ENCODE measurements around the gene MTFR1L. TPM values are rescaled to one million over a fixed set of nuclear protein-coding genes. Genes with fewer than 3 reads are reported as not detected.

Gene MTFR1L
- polyA plus RNA-seq, 2 of the 4 experiments (the other 2 are of a cell fraction) = 26.1 TPM

- TF ChIP-seq MAX (IDR thresholded peaks at IDR 0.05) (no peak), RCOR1 (IDR thresholded peaks at IDR 0.05; ENCODE audit: low read depth, low read length) (no peak), SREBF2 (IDR thresholded peaks at IDR 0.05) (no peak), CBX8 (IDR thresholded peaks at IDR 0.05) (no peak), PHF8 (IDR thresholded peaks at IDR 0.05; ENCODE audit: borderline replicate concordance, low read depth) (no peak), KDM5A (IDR thresholded peaks at IDR 0.05) (no peak), GATA3 (IDR thresholded peaks at IDR 0.05; ENCODE audit: borderline replicate concordance) (no peak), ZC3H11A (IDR thresholded peaks at IDR 0.05) (no peak), CTCF (IDR thresholded peaks at IDR 0.05) (no peak), JUN (IDR thresholded peaks at IDR 0.05) (no peak), EP300 (IDR thresholded peaks at IDR 0.05) (no peak), RFX5 (IDR thresholded peaks at IDR 0.05) (no peak), KDM1A (IDR thresholded peaks at IDR 0.05; ENCODE audit: low read depth) (no peak), HOXB13 (CRISPR knock-in tag; IDR thresholded peaks at IDR 0.05; ENCODE audit: low read depth) (no peak), EHMT2 (IDR thresholded peaks at IDR 0.05; ENCODE audit: low read depth) (no peak)
- ATAC-seq (no peak), DNase-seq (ENCODE audit: low read depth in 1 of 2, low spot score in 1 of 2) (no peak), FAIRE-seq (no peak)
- Histone ChIP-seq H3K4me2 (no peak overlapping the region), H3K4me3 (no peak overlapping the region), H3K4me1 (no peaks in the 10 kb centered on the region), H3K9me3 (no peaks in the 10 kb centered on the region), H3K27ac (no peak overlapping the region)
- POLR2A ChIA-PET = no interaction called here
- WGBS (ENCODE audit: missing lambda C conversion rate) = 91% methylated on average over 5 of the region's 5 CpGs
- CTCF ChIA-PET = interaction anchor here (1.2 to 1.8 kb wide), 4 partner anchors 9 to 64 kb away, joined by 3 to 5 read pairs (median 4); partner anchors contain the start of gene PAQR7
These were observed 11.9 kb downstream of the MTFR1L start for GRCh38 chr1:25831569-25832196.

GRCh38 chr1:25832336-25833037, 12.7 kb downstream of the MTFR1L start:
- FAIRE-seq (no peak), DNase-seq (ENCODE audit: low read depth in 1 of 2, low spot score in 1 of 2) (no peak), ATAC-seq (no peak)
- 90% methylated on average over 6 of the region's 6 CpGs for WGBS (ENCODE audit: missing lambda C conversion rate)
- ChIA-PET CTCF (interaction anchor here (1.4 to 1.8 kb wide), 2 partner anchors 16 to 63 kb away, joined by 3 to 4 read pairs; no protein-coding TSS in a partner anchor), POLR2A (no interaction called here)
- Histone ChIP-seq H3K9me3 (no peaks in the 10 kb centered on the region), H3K4me1 (no peaks in the 10 kb centered on the region), H3K27ac (no peak overlapping the region), H3K4me2 (no peak overlapping the region), H3K4me3 (no peak overlapping the region)
- no peak for TF ChIP-seq HES2 (IDR thresholded peaks at IDR 0.05)
- TF ChIP-seq MAZ (IDR thresholded peaks at IDR 0.05; ENCODE audit: borderline replicate concordance, low read depth, low read length) = no peak
- no peak for TF ChIP-seq EHMT2 (IDR thresholded peaks at IDR 0.05; ENCODE audit: low read depth)
- TF ChIP-seq CEBPB (IDR thresholded peaks at IDR 0.05) = no peak
- no peak for TF ChIP-seq RNF2 (IDR thresholded peaks at IDR 0.05; ENCODE audit: borderline replicate concordance, low read depth)
- no peak for TF ChIP-seq FOXS1 (CRISPR knock-in tag; IDR thresholded peaks at IDR 0.05)
- no peak for TF ChIP-seq POLR2A (IDR thresholded peaks at IDR 0.05; ENCODE audit: low read length)
- TF ChIP-seq NPAS2 (CRISPR knock-in tag; IDR thresholded peaks at IDR 0.05; ENCODE audit: borderline replicate concordance) = no peak
- no peak for TF ChIP-seq KDM1A (IDR thresholded peaks at IDR 0.05; ENCODE audit: low read depth)
- no peak for TF ChIP-seq TP53 (CRISPR knock-in tag; IDR thresholded peaks at IDR 0.05)
- TF ChIP-seq HDAC2 (IDR thresholded peaks at IDR 0.05) = no peak
- TF ChIP-seq ELK1 (IDR thresholded peaks at IDR 0.05; ENCODE audit: low read depth, low read length) = no peak
- no peak for TF ChIP-seq USF2 (IDR thresholded peaks at IDR 0.05)
